Kidney (tissue), 14 donors: Measurements from ENCODE around the gene CLHC1. TPM values are rescaled to one million over a fixed set of nuclear protein-coding genes. Genes with fewer than 3 reads are reported as not detected.

Experiments used
- DNase-seq, 5 donors: peaks; one replicate each; pipeline ENCODE4 v3.0.0-alpha.2; 2013 to 2020
- FAIRE-seq: peaks from 2 replicates; lab custom pipeline; 2012; peaks lifted over from hg19 to GRCh38; lab: Jason Lieb, UNC
- H3K27ac ChIP-seq, 2 donors: one replicate each; pipeline ENCODE4 v1.7.0; 2013; ENCODE audit warnings: low read depth in 2 of 2, low read length in 2 of 2, inconsistent platforms in 1 of 2
- H3K27me3 ChIP-seq: one replicate; pipeline ENCODE4 v1.7.1; 2013; ENCODE audit warnings: low read length, inconsistent platforms; ENCODE audit not compliant: control insufficient read depth, insufficient read depth
- H3K36me3 ChIP-seq, 3 donors: one replicate each; pipeline versions ENCODE4 v1.7.0 to v1.7.1; 2013; ENCODE audit warnings: low read length in 3 of 3, control low read depth in 1 of 3, inconsistent platforms in 1 of 3; ENCODE audit not compliant: insufficient read depth in 3 of 3, control insufficient read depth in 2 of 3
- H3K4me1 ChIP-seq, 3 donors: one replicate each; pipeline versions ENCODE4 v1.7.0 to v1.7.1; 2013; ENCODE audit warnings: low read length in 3 of 3, inconsistent platforms in 1 of 3, low read depth in 1 of 3; ENCODE audit not compliant: control insufficient read depth in 2 of 3, insufficient read depth in 2 of 3
- H3K4me3 ChIP-seq, 3 donors: one replicate each; pipeline versions ENCODE4 v1.7.0 to v1.8.1; 2013; ENCODE audit warnings: low read length in 3 of 3, control low read depth in 1 of 3, inconsistent platforms in 1 of 3
- H3K9ac ChIP-seq, 3 donors: one replicate each; pipeline versions ENCODE4 v1.7.0 to v1.7.1; 2013; ENCODE audit warnings: low read length in 3 of 3, control low read depth in 1 of 3, inconsistent platforms in 1 of 3
- H3K9me3 ChIP-seq, 3 donors: one replicate each; pipeline versions ENCODE4 v1.7.0 to v1.7.1; 2013; ENCODE audit warnings: low read length in 3 of 3, control low read depth in 1 of 3, inconsistent platforms in 1 of 3; ENCODE audit not compliant: control insufficient read depth in 2 of 3, insufficient read depth in 1 of 3
- intact Hi-C: fragments of 100-400 bp; cut with DNase I; formaldehyde crosslinking; loops from one replicate; pipeline ENCODE4 v1.11.1; 2022
- polyA plus RNA-seq: library from polyadenylated mRNA; stranded (reverse); fragments of 350-450 nt; fragmentation: Illumina TruSeq; extraction: RNeasy Lipid Tissue Mini Kit (QIAGEN cat#74804); gene quantifications from one replicate; pipeline ENCODE4 v1.2.3, GENCODE V29; 2014; ENCODE audit warnings: low read depth, low replicate concordance; ENCODE audit not compliant: insufficient read depth
- total RNA-seq: library from RNA; stranded (reverse); fragmentation: NEBNext Ultra II Directional; extraction: Animal tissue kit (Norgen Biotek cat#: 25700); gene quantifications from one replicate; pipeline ENCODE4 v1.2.1, GENCODE V29; 2021
- TF ChIP-seq, protein P1 (sequence below): IDR thresholded peaks from 3 replicates; pipeline ENCODE4 v1.5.1; 2012; ENCODE audit warnings: mild to moderate bottlenecking, moderate library complexity, borderline replicate concordance; ENCODE audit not compliant: insufficient read depth; ENCODE audit errors: extremely low read depth
- donor health status: control.
- donor health status: control.
- donor health status: control.
- donor health status: control.
- donor health status: control.
- donor health status: DM: yes; HTN: yes; CAD: no.
- donor health status: Normal renal cell carcinoma (clear cell type).

Gene CLHC1
- total and polyA plus RNA-seq, 2 donors from 2014 or later, result 8.3 to 14.0 TPM

DNA sequence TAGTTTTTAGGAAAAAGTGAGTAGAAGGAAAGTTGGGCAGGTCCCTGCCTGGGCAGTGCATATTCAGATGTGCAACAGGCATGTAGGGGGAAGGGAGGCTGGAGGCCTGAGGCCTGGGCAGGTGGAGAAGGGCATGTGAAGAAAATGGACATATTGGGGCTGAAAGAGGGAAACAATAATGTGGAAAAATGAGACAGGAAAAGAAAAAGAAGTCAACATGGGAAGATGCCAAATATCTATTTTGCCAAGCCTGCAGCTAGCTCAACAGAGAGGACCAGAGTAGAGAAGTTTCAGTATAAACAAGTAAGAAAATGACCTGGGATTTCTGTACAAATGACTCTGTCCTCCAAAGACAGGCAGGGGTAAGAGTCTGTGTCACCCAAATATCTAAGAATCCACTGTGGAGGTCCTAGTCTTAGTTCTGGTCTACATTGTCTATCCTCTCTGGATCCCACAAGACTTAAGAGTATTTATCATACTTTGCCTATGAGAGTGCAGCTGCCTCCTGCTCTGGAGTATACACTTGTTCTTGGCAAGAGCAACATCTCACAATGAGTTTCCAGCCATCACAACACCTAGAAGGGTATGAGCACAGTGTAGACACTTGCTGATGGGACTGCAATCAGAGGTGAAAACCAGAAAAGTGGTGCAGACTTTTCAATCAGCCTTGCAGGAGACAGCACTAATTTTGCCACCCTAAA is 80.2 kb downstream of the CLHC1 start:
- Histone ChIP-seq H3K9me3 (no peaks in the 10 kb centered on the region), H3K4me3 (no peak overlapping the region)
- TF ChIP-seq, protein P1, sequence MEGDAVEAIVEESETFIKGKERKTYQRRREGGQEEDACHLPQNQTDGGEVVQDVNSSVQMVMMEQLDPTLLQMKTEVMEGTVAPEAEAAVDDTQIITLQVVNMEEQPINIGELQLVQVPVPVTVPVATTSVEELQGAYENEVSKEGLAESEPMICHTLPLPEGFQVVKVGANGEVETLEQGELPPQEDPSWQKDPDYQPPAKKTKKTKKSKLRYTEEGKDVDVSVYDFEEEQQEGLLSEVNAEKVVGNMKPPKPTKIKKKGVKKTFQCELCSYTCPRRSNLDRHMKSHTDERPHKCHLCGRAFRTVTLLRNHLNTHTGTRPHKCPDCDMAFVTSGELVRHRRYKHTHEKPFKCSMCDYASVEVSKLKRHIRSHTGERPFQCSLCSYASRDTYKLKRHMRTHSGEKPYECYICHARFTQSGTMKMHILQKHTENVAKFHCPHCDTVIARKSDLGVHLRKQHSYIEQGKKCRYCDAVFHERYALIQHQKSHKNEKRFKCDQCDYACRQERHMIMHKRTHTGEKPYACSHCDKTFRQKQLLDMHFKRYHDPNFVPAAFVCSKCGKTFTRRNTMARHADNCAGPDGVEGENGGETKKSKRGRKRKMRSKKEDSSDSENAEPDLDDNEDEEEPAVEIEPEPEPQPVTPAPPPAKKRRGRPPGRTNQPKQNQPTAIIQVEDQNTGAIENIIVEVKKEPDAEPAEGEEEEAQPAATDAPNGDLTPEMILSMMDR, result no peak

DNA sequence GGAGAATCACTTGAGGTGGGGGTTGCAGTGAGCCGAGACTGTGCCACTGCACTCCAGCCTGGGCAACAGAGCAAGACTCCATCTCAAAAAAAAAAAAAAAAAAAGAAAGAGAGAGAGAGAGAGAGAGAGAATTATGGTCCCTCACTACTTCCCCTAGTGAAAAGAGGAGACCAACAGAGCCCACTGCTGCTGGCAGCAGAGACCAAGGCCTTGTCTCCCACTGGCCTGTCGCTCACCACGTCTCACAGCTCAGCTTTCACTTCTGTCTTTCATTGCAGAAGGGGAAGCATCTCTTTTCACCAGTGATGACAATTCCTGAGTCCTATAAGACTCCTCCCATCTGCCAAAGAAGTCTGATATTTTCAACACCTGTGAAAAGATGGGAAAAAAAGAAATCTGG is 81.3 kb downstream of the CLHC1 start:
- Histone ChIP-seq H3K9me3 (no peaks in the 10 kb centered on the region), H3K4me3 (no peak overlapping the region), H3K36me3 (no peaks in the 10 kb centered on the region), H3K27ac (no peak overlapping the region), H3K27me3 (no peaks in the 10 kb centered on the region), H3K9ac (no peak overlapping the region), H3K4me1 (no peaks in the 10 kb centered on the region)
- FAIRE-seq (no peak), DNase-seq (no peak)
- TF ChIP-seq, protein P1, result no peak
- intact Hi-C loops, result no loop called here

More for the DNA sequence above, 80.2 kb downstream of the CLHC1 start:
- no peaks in the 10 kb centered on the region for H3K27me3 ChIP-seq
- no peak overlapping the region for H3K9ac ChIP-seq
- DNase-seq (no peak), FAIRE-seq (no peak)
- intact Hi-C loops, result no loop called here
- H3K27ac ChIP-seq, result no peak overlapping the region
- no peaks in the 10 kb centered on the region for H3K36me3 ChIP-seq
- peaks cover 0 to 6% (median 5%) of the 10 kb centered on the region in 3 donors for H3K4me1 ChIP-seq

DNA sequence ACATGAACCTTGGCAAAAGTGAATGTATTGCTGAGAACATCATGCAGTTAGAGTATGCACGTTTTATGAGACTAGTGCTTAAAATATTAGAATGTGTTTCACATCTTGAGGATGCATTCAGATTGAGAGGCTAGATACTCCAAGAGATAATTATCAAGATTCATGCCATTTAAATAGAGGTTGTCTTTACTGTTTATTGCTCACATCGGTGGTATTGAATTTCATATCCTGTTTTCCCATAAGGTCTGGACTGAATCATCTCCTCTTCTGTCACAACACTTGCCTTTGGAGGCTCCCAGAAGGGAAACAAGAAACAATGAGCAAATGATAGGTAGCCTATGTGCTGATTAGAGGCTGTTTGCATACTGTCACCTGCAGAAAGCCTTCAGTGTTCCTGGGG is 83.8 kb downstream of the CLHC1 start:
- no peak overlapping the region for H3K27ac ChIP-seq
- no peak for FAIRE-seq
- H3K36me3 ChIP-seq, result no peaks in the 10 kb centered on the region
- H3K9ac ChIP-seq, result no peak overlapping the region
- H3K4me1 ChIP-seq, result no peaks in the 10 kb centered on the region
- TF ChIP-seq, protein P1, result no peak
- intact Hi-C loops, result no loop called here
- H3K9me3 ChIP-seq, result no peaks in the 10 kb centered on the region
- H3K27me3 ChIP-seq, result no peaks in the 10 kb centered on the region
- no peak for DNase-seq
- H3K4me3 ChIP-seq, result no peak overlapping the region
